Endothelial cell (in vitro differentiated cells): ENCODE measurements around the gene CFAP46. TPM values are rescaled to one million over a fixed set of nuclear protein-coding genes. Genes with fewer than 3 reads are reported as not detected.
A peak's percentile ranks its signal among the peaks of the same experiment; 100 is the strongest.
"Not testable (repeated sequence)": the region's sequence is repeated elsewhere in the genome, so short reads cannot be mapped to it uniquely, and the experiment has no call there.

Source experiments
- DNase-seq: peaks from one replicate; pipeline ENCODE4 v3.0.0; 2021; ENCODE audit warnings: low spot score
- H3K27ac Mint-ChIP-seq: one replicate; pipeline ENCODE4 v1.8.0; 2021; ENCODE audit warnings: mixed read lengths, inconsistent platforms; ENCODE audit not compliant: unreplicated experiment
- H3K27me3 Mint-ChIP-seq: one replicate; pipeline ENCODE4 v1.8.0; 2021; ENCODE audit warnings: mild to moderate bottlenecking, moderate library complexity, mixed read lengths, inconsistent platforms; ENCODE audit not compliant: unreplicated experiment
- H3K36me3 Mint-ChIP-seq: one replicate; pipeline ENCODE4 v1.8.0; 2021; ENCODE audit warnings: mild to moderate bottlenecking, low read depth, mixed read lengths, inconsistent platforms; ENCODE audit not compliant: unreplicated experiment
- H3K4me1 Mint-ChIP-seq: one replicate; pipeline ENCODE4 v1.8.0; 2021; ENCODE audit warnings: mild to moderate bottlenecking, mixed read lengths, inconsistent platforms; ENCODE audit not compliant: unreplicated experiment
- H3K4me3 Mint-ChIP-seq: one replicate; pipeline ENCODE4 v1.8.0; 2021; ENCODE audit warnings: mild to moderate bottlenecking, mixed read lengths, inconsistent platforms; ENCODE audit not compliant: unreplicated experiment
- H3K9me3 Mint-ChIP-seq: one replicate; pipeline ENCODE4 v1.8.0; 2021; ENCODE audit warnings: mixed read lengths, inconsistent platforms; ENCODE audit not compliant: unreplicated experiment
- CTCF ChIP-seq: fragments of 200-600 bp; sonication (generic); IDR thresholded peaks from one replicate; pipeline ENCODE4 v1.5.0; 2021; ENCODE audit warnings: antibody characterized with exemption; ENCODE audit not compliant: unreplicated experiment
- total RNA-seq: library from RNA; stranded (reverse); fragmentation: NEBNext Ultra II Directional; extraction: Animal tissue kit (Norgen Biotek cat#: 25700); gene quantifications from one replicate; pipeline ENCODE4 v1.2.1, GENCODE V29; 2021; ENCODE audit not compliant: unreplicated experiment

CFAP46 gene
- total RNA-seq, 1 donor from 2014 or later = 0.95 TPM

- peaks cover 7% of the 10 kb centered on the region for H3K36me3 Mint-ChIP-seq
- no peak overlapping the region for H3K27ac Mint-ChIP-seq
- peaks cover 9% of the 10 kb centered on the region for H3K27me3 Mint-ChIP-seq
- DNase-seq = no peak
- no peak overlapping the region for H3K4me3 Mint-ChIP-seq
- H3K9me3 Mint-ChIP-seq = no peaks in the 10 kb centered on the region
- TF ChIP-seq CTCF = no peak
- H3K4me1 Mint-ChIP-seq = no peaks in the 10 kb centered on the region
Measured at GRCh38 chr10:132776821-132777220, 165.5 kb downstream of the CFAP46 start.

- H3K36me3 Mint-ChIP-seq = peaks cover 5% of the 10 kb centered on the region
- no peak for TF ChIP-seq CTCF
- H3K4me3 Mint-ChIP-seq = no peak overlapping the region
- no peak overlapping the region for H3K27ac Mint-ChIP-seq
- H3K9me3 Mint-ChIP-seq = no peaks in the 10 kb centered on the region
- H3K27me3 Mint-ChIP-seq = peaks cover 7% of the 10 kb centered on the region
- no peak for DNase-seq
- H3K4me1 Mint-ChIP-seq = no peaks in the 10 kb centered on the region
Measured at GRCh38 chr10:132776186-132776585, 166.2 kb downstream of the CFAP46 start.

DNA sequence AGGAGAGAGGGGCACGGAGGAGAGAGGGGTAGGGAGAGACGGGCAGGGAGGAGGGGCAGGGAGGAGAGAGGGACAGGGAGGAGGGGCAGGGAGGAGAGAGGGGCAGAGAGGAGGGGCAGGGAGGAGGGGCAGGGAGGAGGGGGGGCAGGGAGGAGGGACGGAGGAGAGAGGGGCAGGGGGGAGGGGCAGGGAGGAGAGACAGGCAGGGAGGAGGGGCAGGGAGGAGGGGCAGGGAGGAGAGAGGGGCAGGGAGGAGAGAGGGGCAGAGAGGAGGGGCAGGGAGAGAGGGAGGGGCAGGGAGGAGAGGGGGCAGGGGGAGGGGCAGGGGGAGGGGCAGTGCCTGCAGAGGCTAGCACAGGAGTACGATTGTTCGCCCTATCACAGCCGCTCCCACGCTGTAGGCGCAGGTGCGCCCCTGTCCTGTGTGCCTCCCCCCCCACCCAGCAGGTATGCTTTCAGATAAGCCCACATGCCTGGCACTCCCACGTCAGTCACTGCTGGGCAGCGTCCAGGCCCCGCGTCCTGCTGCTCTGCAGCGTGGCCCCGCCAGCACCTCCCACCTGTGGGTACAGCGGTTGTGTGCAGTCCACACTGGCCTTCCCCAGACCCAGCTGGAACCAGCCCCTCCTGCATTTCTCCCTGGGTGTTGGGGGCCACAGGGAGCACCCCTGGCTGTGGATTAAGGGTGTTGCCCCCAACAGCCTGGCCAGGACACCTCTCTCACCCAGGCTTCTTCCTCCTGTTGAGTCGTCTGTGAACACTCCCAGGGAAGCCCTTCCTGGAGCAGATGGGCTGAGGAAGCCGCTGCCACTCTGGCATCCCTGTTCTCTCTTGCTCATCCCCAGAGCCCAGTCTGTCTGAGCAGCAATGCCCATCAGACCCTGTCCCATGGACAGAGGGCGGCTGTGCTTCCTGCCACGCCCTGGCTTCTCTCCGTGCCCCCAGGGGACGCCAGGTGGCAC lies 167.2 kb downstream of the CFAP46 start:
- Mint-ChIP-seq H3K27ac (no peak overlapping the region), H3K4me1 (no peaks in the 10 kb centered on the region), H3K4me3 (no peak overlapping the region), H3K27me3 (peaks cover 11% of the 10 kb centered on the region), H3K9me3 (no peaks in the 10 kb centered on the region), H3K36me3 (peaks cover 9% of the 10 kb centered on the region)
- no peak for DNase-seq
- TF ChIP-seq CTCF = no peak

- H3K4me1 Mint-ChIP-seq = no peaks in the 10 kb centered on the region
Measured at GRCh38 chr10:132774181-132774901, 168.0 kb downstream of the CFAP46 start.

DNA sequence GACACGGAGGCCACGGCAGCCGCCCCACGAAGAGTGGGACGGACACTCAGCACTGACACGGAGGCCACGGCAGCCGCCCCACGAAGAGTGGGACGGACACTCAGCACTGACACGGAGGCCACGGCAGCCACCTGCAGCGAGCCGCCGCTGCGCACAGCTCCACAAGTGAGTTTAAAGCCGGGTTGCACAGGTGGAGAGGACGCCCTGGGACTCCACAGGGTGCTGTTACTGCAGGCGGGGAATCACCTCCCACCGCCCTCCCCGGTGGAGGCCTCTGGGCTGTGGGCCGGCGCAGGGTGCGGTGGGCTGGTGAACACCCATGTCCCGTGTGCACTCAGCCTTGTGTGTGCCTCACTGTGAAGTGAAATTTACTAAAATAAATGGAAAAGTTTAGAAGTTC lies 169.6 kb downstream of the CFAP46 start:
- not testable (repeated sequence) for H3K27me3 Mint-ChIP-seq, H3K27ac Mint-ChIP-seq, DNase-seq, H3K36me3 Mint-ChIP-seq, H3K4me1 Mint-ChIP-seq, H3K9me3 Mint-ChIP-seq
- H3K4me3 Mint-ChIP-seq = peak overlapping the region; percentile 3

More at GRCh38 chr10:132774181-132774901, 168.0 kb downstream of the CFAP46 start:
- no peaks in the 10 kb centered on the region for H3K9me3 Mint-ChIP-seq
- H3K4me3 Mint-ChIP-seq = no peak overlapping the region
- no peak overlapping the region for H3K27ac Mint-ChIP-seq
- no peak for TF ChIP-seq CTCF
- H3K36me3 Mint-ChIP-seq = peaks cover 5% of the 10 kb centered on the region
- peaks cover 11% of the 10 kb centered on the region for H3K27me3 Mint-ChIP-seq
- DNase-seq = no peak
